ENCODE data around the gene GASK1A. TPM values are rescaled to one million over a fixed set of nuclear protein-coding genes. Genes with fewer than 3 reads are reported as not detected.
A peak's percentile ranks its signal among the peaks of the same experiment; 100 is the strongest.

Gene GASK1A
- total and polyA plus RNA-seq, 2 of the 8 experiments (the other 6 are each of a cell fraction or from before 2014, with no cell fraction given) = 4.7 to 7.9 TPM

DNA sequence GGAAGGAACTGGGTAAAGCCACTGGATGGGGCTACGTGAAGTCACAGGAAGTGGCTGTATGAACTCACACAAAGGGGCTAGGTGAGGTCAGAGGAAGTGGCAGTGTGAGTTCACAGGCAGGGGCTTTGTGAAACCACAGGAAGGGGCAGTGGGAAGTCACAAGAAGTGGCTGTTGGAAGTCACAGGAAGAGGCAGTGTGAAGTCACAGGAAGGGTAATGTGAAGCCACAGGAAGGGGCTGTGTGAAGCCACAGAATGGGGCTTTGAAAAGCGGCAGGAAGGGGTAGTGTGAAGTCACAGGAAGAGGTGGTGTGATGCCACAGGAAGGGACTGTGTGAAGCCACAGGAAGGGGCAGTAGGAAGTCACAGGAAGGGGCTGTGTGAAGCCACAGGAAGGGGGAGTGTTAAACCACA, 34.6 kb downstream of the GASK1A start:
- Histone ChIP-seq H2BK5ac (ENCODE audit: low read depth, low read length) (no peak overlapping the region; the same call in 1 of the 2 replicates), H3K79me2 (ENCODE audit: control insufficient read depth in 1 of 2, insufficient read depth in 2 of 2, low read length in 2 of 2) (no peaks in the 10 kb centered on the region), H4K8ac (ENCODE audit: extremely low read depth, insufficient read depth, low read length) (no peak overlapping the region), H2BK120ac (replicated peaks; ENCODE audit: low read depth, low read length) (no peak overlapping the region), H3K4me2 (ENCODE audit: insufficient read depth in 1 of 2, low read depth in 2 of 2, low read length in 2 of 2) (no peak overlapping the region), H3K79me1 (ENCODE audit: low read depth, low read length) (0 out of 2 replicates have a peak, but pooled peaks cover 3% of the 10 kb centered on the region), H3K4me3 (ENCODE audit: extremely low read depth in 1 of 4, insufficient read depth in 2 of 4, low read depth in 3 of 4, low read length in 4 of 4) (no peak overlapping the region), H3K9ac (replicated peaks in 1 of 4; ENCODE audit: extremely low read depth in 1 of 4, low read depth in 3 of 4, low read length in 3 of 4) (no peak overlapping the region), H4K20me1 (replicated peaks in 1 of 2; ENCODE audit: control insufficient read depth in 1 of 2, insufficient read depth in 2 of 2, low read length in 2 of 2) (peaks cover 0 to 2% of the 10 kb centered on the region in 2 experiments), H3K23ac (ENCODE audit: insufficient read length) (no peak overlapping the region), H3K4me1 (replicated peaks in 1 of 4; ENCODE audit: control insufficient read depth in 3 of 4, insufficient read depth in 4 of 4, low read length in 3 of 4) (no peaks in the 10 kb centered on the region; a peak in 1 of 7 replicates), H4K5ac (ENCODE audit: insufficient read length, low read depth, low read length) (no peak overlapping the region), H3K14ac (ENCODE audit: insufficient read length) (no peak overlapping the region), H2AFZ (ENCODE audit: low read length) (no peak overlapping the region), H4K91ac (replicated peaks; ENCODE audit: insufficient read length, low read length) (no peak overlapping the region), H3K9me3 (ENCODE audit: insufficient read depth in 2 of 2, low read depth in 1 of 2, low read length in 1 of 2) (peaks cover 6 to 15% of the 10 kb centered on the region in 2 experiments; a peak in 2 of 4 replicates), H2BK15ac (ENCODE audit: low read length) (no peak overlapping the region), H2BK20ac (ENCODE audit: low read length) (no peak overlapping the region), H3K23me2 (ENCODE audit: low read depth, low read length) (0 out of 2 replicates have a peak, but pooled peaks cover 2% of the 10 kb centered on the region), H3K27me3 (replicated peaks in 1 of 4; ENCODE audit: control insufficient read depth in 3 of 4, extremely low read depth in 1 of 4, insufficient read depth in 3 of 4, low read length in 3 of 4) (no peaks in the 10 kb centered on the region), H3K27ac (ENCODE audit: low read depth, low read length) (no peak overlapping the region), H3K18ac (ENCODE audit: extremely low read depth, low read length) (no peak overlapping the region), H3K36me3 (ENCODE audit: control insufficient read depth in 2 of 4, insufficient read depth in 4 of 4, low read length in 3 of 4) (no peaks in the 10 kb centered on the region; a peak in 1 of 8 replicates), H3K56ac (replicated peaks; ENCODE audit: insufficient read length, low read depth, low read length) (no peak overlapping the region), H3K4ac (replicated peaks; ENCODE audit: insufficient read length, low read depth, low read length) (no peak overlapping the region), H2BK12ac (ENCODE audit: low read depth, low read length) (no peak overlapping the region), H2AK5ac (ENCODE audit: low read depth, low read length) (peak overlapping the region; percentile 82; the same call in 1 of the 2 replicates)
- ChIA-PET CTCF (ENCODE audit: partially characterized antibody) (no interaction called here), POLR2A (ENCODE audit: partially characterized antibody) (no interaction called here)
- DNase-seq (ENCODE audit: low read depth in 1 of 2, low spot score in 2 of 2) = no peak
- no peak for FAIRE-seq
- 97% methylated on average over 2 of the region's 2 CpGs; no CpG with 5 or more reads in 1 of the 2 experiments for WGBS, 2 experiments (ENCODE audit: extremely low coverage in 1 of 2, insufficient coverage in 1 of 2, insufficient read length in 1 of 2, insufficient replicate concordance in 2 of 2, low coverage in 1 of 2, low lambda C conversion rate in 2 of 2, missing lambda C conversion rate in 1 of 2)
- TF ChIP-seq JUN (IDR thresholded peaks at IDR 0.05; ENCODE audit: low read depth, low read length) = no peak
- TF ChIP-seq RXRA (IDR thresholded peaks at IDR 0.05; ENCODE audit: insufficient read depth, low read depth, low read length) = no peak
- no peak for TF ChIP-seq SIN3A (conservative IDR thresholded peaks at IDR 0.05 in 1 of 2, IDR thresholded peaks at IDR 0.05 in 1 of 2; ENCODE audit: low read depth in 1 of 2, low read length in 2 of 2)
- TF ChIP-seq JUND (IDR thresholded peaks at IDR 0.05; ENCODE audit: low read length) = no peak
- no peak for TF ChIP-seq SP4 (IDR thresholded peaks at IDR 0.05; ENCODE audit: low read length)
